Ishikawa (cell line): Measurements from ENCODE around the gene SGK1.

ENCODE experiments used
- CEBPB ChIP-seq: IDR thresholded peaks from 2 replicates; pipeline ENCODE4 v1.6.1; 2012
- CREB1 ChIP-seq: IDR thresholded peaks from 2 replicates; pipeline ENCODE4 v1.6.1; 2012; ENCODE audit warnings: low read depth
- EGR1 ChIP-seq: IDR thresholded peaks from 2 replicates; pipeline ENCODE4 v1.6.1; 2012
- EP300 ChIP-seq: IDR thresholded peaks from 2 replicates; pipeline ENCODE4 v1.6.1; 2012; ENCODE audit warnings: borderline replicate concordance
- FOXM1 ChIP-seq: IDR thresholded peaks from 2 replicates; pipeline ENCODE4 v1.6.1; 2012; ENCODE audit warnings: low read depth, borderline replicate concordance
- NFIC ChIP-seq: IDR thresholded peaks from 2 replicates; pipeline ENCODE4 v1.6.1; 2012
- RAD21 ChIP-seq: IDR thresholded peaks from 2 replicates; pipeline ENCODE4 v1.6.1; 2012; ENCODE audit warnings: low read depth
- TAF1 ChIP-seq: IDR thresholded peaks from 2 replicates; pipeline ENCODE4 v1.6.1; 2012; ENCODE audit warnings: low read depth, mild to moderate bottlenecking
- TCF12 ChIP-seq: IDR thresholded peaks from 2 replicates; pipeline ENCODE4 v1.6.1; 2012; ENCODE audit warnings: low read depth
- TEAD4 ChIP-seq: IDR thresholded peaks from 2 replicates; pipeline ENCODE4 v1.6.1; 2012
- USF1 ChIP-seq: IDR thresholded peaks from 2 replicates; pipeline ENCODE4 v1.6.1; 2012
- YY1 ChIP-seq: IDR thresholded peaks from 2 replicates; pipeline ENCODE4 v1.6.1; 2012; ENCODE audit warnings: low read depth
- ZBTB7A ChIP-seq: IDR thresholded peaks from 2 replicates; pipeline ENCODE4 v1.6.1; 2012; ENCODE audit warnings: low read depth
- TF ChIP-seq, protein P1 (sequence below): IDR thresholded peaks from 2 replicates; pipeline ENCODE4 v1.6.1; 2012; ENCODE audit warnings: low read depth, mild to moderate bottlenecking
- TF ChIP-seq, protein P2 (sequence below): IDR thresholded peaks from 2 replicates; pipeline ENCODE4 v1.6.1; 2012

The SGK1 gene

GRCh38 chr6:134147034-134147533, 170.8 kb downstream of the SGK1 start:
- TF ChIP-seq FOXM1 (no peak), EGR1 (no peak), ZBTB7A (no peak), CEBPB (no peak), TAF1 (no peak), YY1 (no peak), TCF12 (no peak), CREB1 (no peak), EP300 (no peak), NFIC (no peak), USF1 (no peak), RAD21 (no peak), TEAD4 (no peak)
- TF ChIP-seq, protein P1, sequence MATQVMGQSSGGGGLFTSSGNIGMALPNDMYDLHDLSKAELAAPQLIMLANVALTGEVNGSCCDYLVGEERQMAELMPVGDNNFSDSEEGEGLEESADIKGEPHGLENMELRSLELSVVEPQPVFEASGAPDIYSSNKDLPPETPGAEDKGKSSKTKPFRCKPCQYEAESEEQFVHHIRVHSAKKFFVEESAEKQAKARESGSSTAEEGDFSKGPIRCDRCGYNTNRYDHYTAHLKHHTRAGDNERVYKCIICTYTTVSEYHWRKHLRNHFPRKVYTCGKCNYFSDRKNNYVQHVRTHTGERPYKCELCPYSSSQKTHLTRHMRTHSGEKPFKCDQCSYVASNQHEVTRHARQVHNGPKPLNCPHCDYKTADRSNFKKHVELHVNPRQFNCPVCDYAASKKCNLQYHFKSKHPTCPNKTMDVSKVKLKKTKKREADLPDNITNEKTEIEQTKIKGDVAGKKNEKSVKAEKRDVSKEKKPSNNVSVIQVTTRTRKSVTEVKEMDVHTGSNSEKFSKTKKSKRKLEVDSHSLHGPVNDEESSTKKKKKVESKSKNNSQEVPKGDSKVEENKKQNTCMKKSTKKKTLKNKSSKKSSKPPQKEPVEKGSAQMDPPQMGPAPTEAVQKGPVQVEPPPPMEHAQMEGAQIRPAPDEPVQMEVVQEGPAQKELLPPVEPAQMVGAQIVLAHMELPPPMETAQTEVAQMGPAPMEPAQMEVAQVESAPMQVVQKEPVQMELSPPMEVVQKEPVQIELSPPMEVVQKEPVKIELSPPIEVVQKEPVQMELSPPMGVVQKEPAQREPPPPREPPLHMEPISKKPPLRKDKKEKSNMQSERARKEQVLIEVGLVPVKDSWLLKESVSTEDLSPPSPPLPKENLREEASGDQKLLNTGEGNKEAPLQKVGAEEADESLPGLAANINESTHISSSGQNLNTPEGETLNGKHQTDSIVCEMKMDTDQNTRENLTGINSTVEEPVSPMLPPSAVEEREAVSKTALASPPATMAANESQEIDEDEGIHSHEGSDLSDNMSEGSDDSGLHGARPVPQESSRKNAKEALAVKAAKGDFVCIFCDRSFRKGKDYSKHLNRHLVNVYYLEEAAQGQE = no peak
- TF ChIP-seq, protein P2, sequence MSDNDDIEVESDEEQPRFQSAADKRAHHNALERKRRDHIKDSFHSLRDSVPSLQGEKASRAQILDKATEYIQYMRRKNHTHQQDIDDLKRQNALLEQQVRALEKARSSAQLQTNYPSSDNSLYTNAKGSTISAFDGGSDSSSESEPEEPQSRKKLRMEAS = no peak

DNA sequence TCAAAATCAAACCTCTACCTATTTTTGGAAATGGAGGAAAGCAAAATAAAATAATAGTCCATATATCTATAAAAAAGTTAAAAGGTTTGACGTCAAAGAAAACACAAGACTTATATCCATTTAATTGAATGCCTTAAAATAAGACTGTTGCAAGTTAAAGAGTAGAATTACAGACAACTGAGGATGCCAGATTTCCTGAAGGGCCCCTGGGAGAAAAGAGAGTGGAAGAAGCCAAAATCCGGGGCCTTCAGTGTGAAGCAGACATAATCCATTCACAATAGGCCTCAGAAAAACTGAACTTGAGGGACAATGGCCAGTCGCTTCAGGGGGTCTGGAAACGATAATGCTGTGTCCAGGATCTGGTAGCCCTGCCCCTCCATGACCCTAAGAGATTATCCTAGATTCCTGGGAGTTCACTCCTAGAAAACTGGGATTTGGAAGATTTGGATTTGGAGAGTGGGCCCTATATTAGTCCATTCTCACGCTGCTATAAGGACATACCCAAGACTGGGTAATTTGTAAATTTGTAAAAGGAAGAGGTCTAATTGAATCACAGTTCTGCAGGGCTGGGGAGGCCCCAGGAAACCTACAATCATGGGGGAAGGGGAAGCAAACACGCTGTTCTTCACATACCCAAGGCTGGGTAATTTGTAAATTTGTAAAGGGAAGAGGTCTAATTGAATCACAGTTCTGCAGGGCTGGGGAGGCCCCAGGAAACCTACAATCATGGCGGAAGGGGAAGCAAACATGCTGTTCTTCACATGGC, 171.5 kb downstream of the SGK1 start:
- TF ChIP-seq TAF1 (no peak), CREB1 (no peak), EP300 (no peak), FOXM1 (no peak), TEAD4 (no peak), RAD21 (no peak), CEBPB (no peak), YY1 (no peak), EGR1 (no peak), NFIC (no peak), ZBTB7A (no peak), TCF12 (no peak), USF1 (no peak)
- TF ChIP-seq, protein P1 = no peak
- TF ChIP-seq, protein P2 = no peak

GRCh38 chr6:134145786-134146185, 172.1 kb downstream of the SGK1 start:
- TF ChIP-seq NFIC = no peak
- TF ChIP-seq TEAD4 = no peak
- no peak for TF ChIP-seq YY1
- no peak for TF ChIP-seq ZBTB7A
- TF ChIP-seq, protein P1 = no peak
- TF ChIP-seq FOXM1 = no peak
- TF ChIP-seq, protein P2 = no peak
- TF ChIP-seq EGR1 = no peak
- TF ChIP-seq TCF12 = no peak
- TF ChIP-seq TAF1 = no peak
- TF ChIP-seq CEBPB = no peak
- no peak for TF ChIP-seq RAD21
- no peak for TF ChIP-seq EP300
- no peak for TF ChIP-seq USF1
- no peak for TF ChIP-seq CREB1
